HG03064 (cell line): ENCODE measurements around the gene RASSF4.

Experiments used
- ATAC-seq: cut with Tn5 transposase; IDR thresholded peaks from one replicate; pipeline ENCODE4 v1.9.1; 2021; ENCODE audit warnings: low read depth; ENCODE audit not compliant: unreplicated experiment

RASSF4 gene, protein sequence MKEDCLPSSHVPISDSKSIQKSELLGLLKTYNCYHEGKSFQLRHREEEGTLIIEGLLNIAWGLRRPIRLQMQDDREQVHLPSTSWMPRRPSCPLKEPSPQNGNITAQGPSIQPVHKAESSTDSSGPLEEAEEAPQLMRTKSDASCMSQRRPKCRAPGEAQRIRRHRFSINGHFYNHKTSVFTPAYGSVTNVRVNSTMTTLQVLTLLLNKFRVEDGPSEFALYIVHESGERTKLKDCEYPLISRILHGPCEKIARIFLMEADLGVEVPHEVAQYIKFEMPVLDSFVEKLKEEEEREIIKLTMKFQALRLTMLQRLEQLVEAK

GRCh38 chr10:44959247-44960087 lies at the start of gene RASSF4:
Gene RASSF4 (plus strand): TSS chr10:44959802. CDS start chr10:44970203, 10,401 bp downstream.
- peak; percentile 95 for ATAC-seq

DNA sequence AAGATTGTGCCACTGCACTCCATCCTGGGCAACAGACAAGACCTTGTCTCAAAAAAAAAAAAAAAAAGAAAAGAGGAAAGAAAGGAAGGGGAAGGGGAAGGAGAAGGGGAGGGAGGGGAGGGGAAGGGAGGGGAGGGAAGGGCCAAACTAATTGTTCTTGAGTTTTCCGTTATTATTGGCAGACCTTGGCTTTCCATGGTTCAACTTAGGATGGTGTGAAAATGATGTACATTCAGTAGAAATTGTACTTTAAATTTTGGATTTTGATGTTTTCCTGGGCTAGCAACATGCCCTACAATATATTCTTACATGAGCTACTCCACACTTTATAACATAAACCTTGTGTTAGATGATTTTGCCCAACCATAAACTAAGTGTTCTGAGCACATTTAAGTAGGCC lies 49.7 kb upstream of the RASSF4 start:
- no peak for ATAC-seq

- ATAC-seq, result no peak
These were observed 49.0 kb upstream of the RASSF4 start for GRCh38 chr10:44910602-44911001.

GRCh38 chr10:44911081-44911540 lies 48.5 kb upstream of the RASSF4 start, which contains the start of gene TMEM72:
Gene TMEM72 (plus strand): TSS chr10:44911337. CDS start chr10:44911513, 176 bp downstream.
- no peak for ATAC-seq

GRCh38 chr10:44911951-44912350 lies 47.7 kb upstream of the RASSF4 start:
- no peak for ATAC-seq

- ATAC-seq, result no peak
These were observed 46.1 kb upstream of the RASSF4 start for GRCh38 chr10:44913350-44914081.

- no peak for ATAC-seq
These were observed 44.7 kb upstream of the RASSF4 start for GRCh38 chr10:44914891-44915290.

DNA sequence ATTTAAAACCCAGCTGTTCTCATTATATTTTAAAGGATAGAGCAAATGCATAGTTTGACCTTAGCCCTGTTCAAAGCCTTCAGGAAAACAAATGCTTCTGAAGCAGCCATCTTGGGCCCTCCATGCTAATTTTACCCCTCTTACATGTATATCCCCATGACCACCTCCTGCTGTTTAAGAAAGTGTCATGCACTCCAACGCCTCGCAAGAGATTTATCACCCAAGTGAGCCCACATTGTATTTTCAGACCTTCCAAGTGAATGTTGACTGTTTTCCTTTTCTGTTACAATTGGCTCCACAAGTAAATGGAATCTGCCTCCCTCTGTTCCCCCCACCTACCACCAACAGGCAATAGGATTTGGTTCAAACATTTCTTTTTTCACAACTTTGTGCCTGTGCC lies 43.2 kb upstream of the RASSF4 start:
- ATAC-seq, result no peak

DNA sequence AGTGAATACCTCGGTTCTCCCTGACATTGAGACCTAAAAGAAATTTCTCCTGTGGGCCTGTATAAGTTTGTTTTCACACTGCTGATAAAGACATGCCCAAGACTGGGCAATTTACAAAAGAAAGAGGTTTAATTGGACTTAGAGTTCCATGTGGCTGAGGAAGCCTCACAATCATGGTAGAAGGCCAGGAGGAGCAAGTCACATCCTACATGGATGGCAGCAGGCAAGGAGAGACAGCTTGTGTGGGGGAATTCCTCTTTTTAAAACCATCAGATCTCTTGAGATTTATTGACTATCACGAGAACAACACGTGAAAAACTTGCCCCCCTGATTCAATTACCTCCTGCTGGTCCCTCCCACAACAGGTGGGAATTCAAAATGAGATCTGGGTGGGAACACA lies 41.8 kb upstream of the RASSF4 start:
- no peak for ATAC-seq

DNA sequence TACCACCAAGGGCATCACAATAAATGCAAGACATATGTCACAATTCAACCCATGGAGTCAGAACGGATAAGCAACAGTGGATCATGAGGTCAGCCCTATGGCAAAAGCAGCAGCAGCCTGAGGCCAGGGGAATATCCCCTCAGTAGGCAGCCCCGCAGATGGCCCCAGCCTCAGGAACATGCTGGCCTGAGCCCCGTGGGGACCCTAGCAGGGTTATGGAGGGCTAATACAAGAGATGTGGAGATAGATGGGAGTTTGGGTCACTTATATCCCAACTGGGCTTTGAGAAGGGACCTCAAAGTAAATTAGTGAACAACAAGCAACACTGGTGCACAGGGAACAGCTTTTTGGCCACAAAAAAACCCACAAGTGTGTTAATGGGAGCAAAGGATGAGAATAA lies 39.4 kb upstream of the RASSF4 start:
- ATAC-seq, result no peak

DNA sequence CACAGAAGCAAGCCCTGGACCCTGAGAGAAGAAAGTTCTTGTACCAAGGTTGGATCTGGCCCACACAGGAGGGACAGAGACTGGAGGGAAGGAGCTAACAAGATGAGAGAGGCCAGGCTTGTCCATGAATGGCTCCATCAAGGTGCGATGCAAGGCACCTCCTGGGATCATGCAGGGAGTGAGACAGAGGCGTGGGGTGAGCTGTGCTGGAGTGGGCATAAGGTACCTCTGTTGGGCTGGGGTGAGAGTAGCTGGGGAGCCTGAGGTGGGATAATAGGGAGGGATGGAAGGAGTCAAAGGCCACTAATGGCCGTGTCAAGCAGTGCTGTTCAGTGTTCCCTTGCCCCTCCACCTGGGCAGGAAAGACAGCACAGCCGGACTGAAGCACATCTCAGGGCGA lies 38.5 kb upstream of the RASSF4 start:
- no peak for ATAC-seq

DNA sequence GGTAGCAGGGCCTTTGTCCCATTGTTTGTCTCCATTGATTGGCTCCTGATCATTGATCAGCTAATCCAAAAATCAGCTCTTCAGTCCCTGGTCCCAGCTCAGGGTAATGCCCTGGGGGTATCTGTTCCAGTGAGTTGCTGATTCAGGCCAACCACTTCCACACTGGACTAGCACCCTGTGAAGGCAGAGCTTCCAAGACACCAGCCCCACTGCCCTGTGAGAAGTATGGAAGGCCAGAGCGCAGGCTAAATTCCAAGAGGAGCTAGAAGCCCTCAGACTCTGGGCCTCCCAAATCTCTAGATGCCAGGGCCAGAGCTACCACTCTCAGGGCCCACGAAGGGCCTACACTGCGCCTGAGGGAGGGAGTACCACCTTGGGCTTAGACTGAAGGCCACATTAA lies 38.1 kb upstream of the RASSF4 start:
- no peak for ATAC-seq

GRCh38 chr10:44922021-44922420 lies 37.6 kb upstream of the RASSF4 start:
- ATAC-seq, result no peak

DNA sequence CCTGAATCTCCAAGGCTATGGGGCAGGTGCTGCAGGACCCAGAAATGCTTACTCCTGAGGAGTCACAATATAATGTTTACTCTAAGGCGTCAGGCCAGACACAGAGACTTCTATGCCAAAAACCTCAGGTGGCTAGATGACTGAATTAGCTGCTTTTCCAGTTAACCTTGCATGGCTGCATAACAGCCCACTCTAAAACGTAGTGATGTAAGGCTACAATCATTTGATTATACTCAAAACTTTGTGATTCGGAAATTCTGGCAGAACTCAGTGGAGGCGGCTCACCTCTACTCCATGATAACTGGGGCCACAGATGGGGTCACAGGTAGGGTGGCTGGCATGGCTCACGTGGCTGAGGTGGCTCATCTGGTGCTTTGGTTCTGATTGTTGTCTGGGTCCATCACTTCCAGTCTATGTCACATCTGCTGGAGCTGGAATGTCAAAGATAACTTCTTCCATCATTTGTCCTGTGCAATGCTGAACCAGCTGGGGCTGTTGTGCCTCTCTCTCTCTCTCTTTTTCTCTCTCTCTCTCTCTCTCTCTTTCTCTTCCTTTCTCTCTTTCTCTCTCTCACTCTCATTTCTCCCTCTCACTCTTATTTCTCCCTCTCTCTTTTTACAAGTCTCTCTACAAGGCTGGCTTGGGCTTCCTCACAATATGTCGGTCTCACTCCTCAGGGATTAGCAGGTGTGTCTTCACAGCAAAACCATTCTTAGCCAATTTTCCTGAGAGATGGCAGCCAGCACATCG lies 36.6 kb upstream of the RASSF4 start:
- ATAC-seq, result no peak

GRCh38 chr10:44923611-44924010 lies 36.0 kb upstream of the RASSF4 start:
- no peak for ATAC-seq

DNA sequence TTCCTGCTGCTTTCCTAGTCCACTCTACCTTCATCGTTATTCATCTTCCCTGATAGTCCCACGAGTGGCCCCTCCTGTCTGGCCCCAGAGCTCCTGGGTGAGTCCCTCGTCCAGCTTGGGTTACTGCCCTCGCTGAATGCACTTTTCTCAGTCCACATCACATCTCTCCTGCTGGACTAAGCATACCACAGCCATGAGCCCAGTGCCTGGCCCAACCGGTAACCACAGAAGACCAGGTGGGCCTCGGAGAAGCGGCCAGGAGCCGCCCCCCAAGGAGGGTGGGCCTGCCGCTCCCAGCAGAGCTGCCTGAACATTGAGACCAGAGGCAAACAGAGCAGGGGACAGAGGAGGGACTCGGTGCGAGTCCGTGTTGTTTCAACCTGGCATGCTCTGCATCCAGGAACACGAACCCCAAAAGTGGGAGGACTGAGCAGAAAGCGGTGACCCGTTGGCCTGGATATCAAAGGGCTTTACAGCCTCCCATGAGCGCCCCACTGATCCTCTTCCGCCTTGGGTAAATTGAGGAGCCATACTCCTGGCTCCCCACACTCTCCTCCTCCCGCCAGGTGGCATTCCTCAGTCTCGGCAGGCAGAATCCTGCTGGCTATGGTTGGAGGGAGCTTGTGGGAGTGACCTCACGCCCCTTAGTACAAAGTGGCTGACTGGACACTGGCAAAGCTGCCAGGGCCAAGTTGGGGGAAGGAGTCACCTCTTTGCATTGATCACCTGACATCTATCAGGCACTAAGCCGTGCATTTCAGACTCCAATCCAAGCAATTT lies 35.2 kb upstream of the RASSF4 start:
- no peak for ATAC-seq

GRCh38 chr10:44925224-44925623 lies 34.4 kb upstream of the RASSF4 start:
- ATAC-seq, result no peak

DNA sequence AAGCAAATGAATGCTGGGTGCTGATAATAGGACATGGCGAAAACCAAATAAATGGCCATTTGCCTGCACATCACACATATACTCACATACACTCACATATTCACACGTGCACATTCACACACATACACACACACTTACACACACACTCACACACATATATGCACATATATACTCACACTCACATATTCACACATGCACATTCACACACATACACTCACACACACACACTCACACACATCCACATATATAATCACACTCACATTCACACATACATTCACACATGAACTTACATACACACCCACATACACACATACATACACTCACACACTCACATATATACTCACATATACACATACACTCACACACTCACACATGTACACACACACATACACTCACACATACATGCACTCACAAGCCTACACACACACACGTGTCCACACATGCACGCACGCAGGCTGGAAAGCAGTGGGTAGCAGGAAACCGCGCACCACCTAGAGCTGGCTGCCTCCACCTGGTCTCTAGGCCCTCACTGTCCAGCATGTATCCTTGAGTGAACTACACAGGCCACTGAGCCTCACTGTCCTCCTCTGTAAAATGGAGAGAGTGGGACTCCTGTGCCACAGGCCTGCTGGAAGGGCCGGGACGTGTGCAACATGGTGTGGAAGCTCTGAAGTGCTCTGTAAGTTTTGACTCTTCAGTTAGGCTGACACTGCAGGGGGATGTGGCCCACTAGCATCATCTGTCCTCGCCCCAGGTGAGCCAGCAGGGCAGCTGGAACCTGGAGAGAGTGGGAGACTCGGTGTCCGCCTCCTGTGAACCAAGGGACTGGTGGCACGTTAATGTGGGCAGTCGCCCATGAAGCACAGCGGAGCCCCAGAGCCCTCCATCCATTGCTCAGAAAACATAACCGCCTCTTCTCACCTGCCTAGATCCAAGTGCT lies 33.5 kb upstream of the RASSF4 start:
- no peak for ATAC-seq
